ENCODE data around the gene SGCD. TPM values are rescaled to one million over a fixed set of nuclear protein-coding genes. Genes with fewer than 3 reads are reported as not detected.

The SGCD gene
- polyA plus RNA-seq, 1 experiment, result 25.2 TPM

- POLR2A ChIA-PET, result no interaction called here
Observed at GRCh38 chr5:156718985-156719384, 392.0 kb downstream of the SGCD start.

GRCh38 chr5:156722358-156722757, 395.4 kb downstream of the SGCD start:
- Histone ChIP-seq H3K4me3 (ENCODE audit: low read depth, low read length) (no peak overlapping the region), H3K9me3 (ENCODE audit: control insufficient read depth, insufficient read depth, low read length) (no peaks in the 10 kb centered on the region), H3K27ac (ENCODE audit: low read depth, low read length) (no peak overlapping the region), H3K27me3 (ENCODE audit: control insufficient read depth, insufficient read depth, low read length) (no peaks in the 10 kb centered on the region)
- TF ChIP-seq CTCF (IDR thresholded peaks at IDR 0.05; ENCODE audit: low read depth, low read length), result no peak
- no peak for DNase-seq (ENCODE audit: low read depth, low spot score)
- ChIA-PET POLR2A (no interaction called here), CTCF (no interaction called here)

More at GRCh38 chr5:156718985-156719384, 392.0 kb downstream of the SGCD start:
- Histone ChIP-seq H3K27me3 (ENCODE audit: control insufficient read depth, insufficient read depth, low read length) (no peaks in the 10 kb centered on the region), H3K4me3 (ENCODE audit: low read depth, low read length) (no peak overlapping the region), H3K9me3 (ENCODE audit: control insufficient read depth, insufficient read depth, low read length) (no peaks in the 10 kb centered on the region), H3K27ac (ENCODE audit: low read depth, low read length) (no peak overlapping the region)
- DNase-seq (ENCODE audit: low read depth, low spot score), result no peak
- no peak for TF ChIP-seq CTCF (IDR thresholded peaks at IDR 0.05; ENCODE audit: low read depth, low read length)
- CTCF ChIA-PET, result no interaction called here

GRCh38 chr5:156735477-156735876, 408.5 kb downstream of the SGCD start:
- Histone ChIP-seq H3K27ac (ENCODE audit: low read depth, low read length) (no peak overlapping the region), H3K9me3 (ENCODE audit: control insufficient read depth, insufficient read depth, low read length) (peaks cover 3% of the 10 kb centered on the region; the same call in 1 of the 2 replicates), H3K4me3 (ENCODE audit: low read depth, low read length) (no peak overlapping the region), H3K27me3 (ENCODE audit: control insufficient read depth, insufficient read depth, low read length) (no peaks in the 10 kb centered on the region)
- POLR2A ChIA-PET, result no interaction called here
- no peak for TF ChIP-seq CTCF (IDR thresholded peaks at IDR 0.05; ENCODE audit: low read depth, low read length)
- CTCF ChIA-PET, result no interaction called here
- DNase-seq (ENCODE audit: low read depth, low spot score), result no peak

- no peak for TF ChIP-seq CTCF (IDR thresholded peaks at IDR 0.05; ENCODE audit: low read depth, low read length)
- DNase-seq (ENCODE audit: low read depth, low spot score), result no peak
- H3K27ac ChIP-seq (ENCODE audit: low read depth, low read length), result no peak overlapping the region
- ChIA-PET CTCF (interaction anchor here (0.6 kb wide), 1 partner anchor 26 kb away, joined by 4 read pairs; no protein-coding TSS in a partner anchor), POLR2A (no interaction called here)
- H3K9me3 ChIP-seq (ENCODE audit: control insufficient read depth, insufficient read depth, low read length), result no peaks in the 10 kb centered on the region; the same call in 1 of the 2 replicates
- no peak overlapping the region for H3K4me3 ChIP-seq (ENCODE audit: low read depth, low read length)
- H3K27me3 ChIP-seq (ENCODE audit: control insufficient read depth, insufficient read depth, low read length), result no peaks in the 10 kb centered on the region
Observed at GRCh38 chr5:156741516-156741915, 414.6 kb downstream of the SGCD start.

GRCh38 chr5:156753846-156754245, 426.9 kb downstream of the SGCD start:
- CTCF ChIA-PET, result no interaction called here
- no peak overlapping the region for H3K4me3 ChIP-seq (ENCODE audit: low read depth, low read length)

More at GRCh38 chr5:156753846-156754245, 426.9 kb downstream of the SGCD start:
- POLR2A ChIA-PET, result no interaction called here
- H3K27me3 ChIP-seq (ENCODE audit: control insufficient read depth, insufficient read depth, low read length), result no peaks in the 10 kb centered on the region
- DNase-seq (ENCODE audit: low read depth, low spot score), result no peak
- H3K9me3 ChIP-seq (ENCODE audit: control insufficient read depth, insufficient read depth, low read length), result peaks cover 6% of the 10 kb centered on the region
- TF ChIP-seq CTCF (IDR thresholded peaks at IDR 0.05; ENCODE audit: low read depth, low read length), result no peak
- H3K27ac ChIP-seq (ENCODE audit: low read depth, low read length), result no peak overlapping the region
